Measurements from ENCODE around the gene WNK3.

- TF ChIP-seq NFIC (IDR thresholded peaks at IDR 0.05), result no peak
- no peak for TF ChIP-seq SMARCA5 (IDR thresholded peaks at IDR 0.05)
- TF ChIP-seq ZBTB5 (IDR thresholded peaks at IDR 0.05), result no peak
- TF ChIP-seq ARID2 (IDR thresholded peaks at IDR 0.05), result no peak
- no peak for TF ChIP-seq PHF21A (IDR thresholded peaks at IDR 0.05; ENCODE audit: borderline replicate concordance, low read depth)
- TF ChIP-seq PTRF (tag; IDR thresholded peaks at IDR 0.05), result no peak
- TF ChIP-seq BACH1 (tag; IDR thresholded peaks at IDR 0.05), result no peak
- no peak for TF ChIP-seq CREM (IDR thresholded peaks at IDR 0.05; ENCODE audit: low read depth)
- no peak for TF ChIP-seq TRIM24 (IDR thresholded peaks at IDR 0.05)
- TF ChIP-seq RAD21 (CRISPR knock-in tag; conservative IDR thresholded peaks at IDR 0.05 in 1 of 2, IDR thresholded peaks at IDR 0.05 in 1 of 2), result no peak
- TF ChIP-seq NRF1 (conservative IDR thresholded peaks at IDR 0.05 in 1 of 2, IDR thresholded peaks at IDR 0.05 in 1 of 2), result no peak
- no peak for TF ChIP-seq ZNF174 (CRISPR knock-in tag; IDR thresholded peaks at IDR 0.05)
- TF ChIP-seq FOXM1 (IDR thresholded peaks at IDR 0.05; ENCODE audit: low read depth), result no peak
- no peak for TF ChIP-seq FOXM1 (CRISPR knock-in tag; IDR thresholded peaks at IDR 0.05; ENCODE audit: low read depth)
- TF ChIP-seq CBX8 (IDR thresholded peaks at IDR 0.05; ENCODE audit: borderline replicate concordance, extremely low read depth, low read depth, low read length, poor library complexity, severe bottlenecking), result no peak
Measured at GRCh38 chrX:54306379-54306778, 51.5 kb downstream of the WNK3 start.
